Measurements from ENCODE around the gene TCF7L1.
"Not testable (repeated sequence)": the region's sequence is repeated elsewhere in the genome, so short reads cannot be mapped to it uniquely, and the experiment has no call there.

TCF7L1 gene

DNA sequence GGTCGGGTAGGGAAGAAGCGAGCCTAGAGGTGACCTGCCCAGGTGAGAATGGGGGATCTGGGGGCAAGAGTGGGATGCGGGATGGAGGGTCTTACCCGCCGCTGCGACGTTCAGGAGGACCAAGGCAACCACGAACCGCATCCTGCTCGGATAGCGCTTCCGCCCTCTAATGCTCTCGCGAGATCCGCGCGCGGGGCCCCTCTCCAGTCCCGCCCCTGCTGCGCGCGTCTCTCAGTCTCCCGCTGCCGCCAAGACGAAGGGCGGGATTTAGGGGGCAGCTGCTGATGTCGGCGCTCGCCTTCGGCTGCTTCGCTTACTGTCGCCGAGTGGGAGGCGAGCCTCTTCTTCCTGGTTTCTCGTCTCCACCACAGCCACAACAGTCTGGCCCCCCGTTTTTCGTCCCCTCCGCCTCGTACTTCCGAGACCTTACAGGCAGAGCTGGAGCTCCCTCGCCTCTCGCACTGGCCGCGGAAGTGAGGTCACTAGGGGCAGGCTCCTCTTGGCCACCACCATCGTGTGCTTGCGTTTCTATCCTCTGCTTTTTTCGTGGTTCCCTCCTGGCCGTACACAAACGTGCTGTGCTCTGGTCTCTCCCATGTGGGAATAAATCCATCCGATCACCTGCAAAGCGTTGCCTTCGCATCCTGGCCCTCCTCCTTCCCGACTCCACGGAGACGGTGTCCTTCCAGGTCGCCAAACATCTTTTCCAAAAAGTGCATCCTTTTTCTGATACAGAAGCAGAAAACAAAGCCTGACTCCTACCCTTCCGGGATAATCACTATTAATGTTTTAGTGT, 194.8 kb downstream of the TCF7L1 start, which contains the start of gene TGOLN2:
Gene TGOLN2, minus strand, starts transcription at position 168 of the 796 bp plus-strand sequence. Its CDS starts 27 bp downstream, at position 141.
- peak; percentile 59 for DNase-seq

DNA sequence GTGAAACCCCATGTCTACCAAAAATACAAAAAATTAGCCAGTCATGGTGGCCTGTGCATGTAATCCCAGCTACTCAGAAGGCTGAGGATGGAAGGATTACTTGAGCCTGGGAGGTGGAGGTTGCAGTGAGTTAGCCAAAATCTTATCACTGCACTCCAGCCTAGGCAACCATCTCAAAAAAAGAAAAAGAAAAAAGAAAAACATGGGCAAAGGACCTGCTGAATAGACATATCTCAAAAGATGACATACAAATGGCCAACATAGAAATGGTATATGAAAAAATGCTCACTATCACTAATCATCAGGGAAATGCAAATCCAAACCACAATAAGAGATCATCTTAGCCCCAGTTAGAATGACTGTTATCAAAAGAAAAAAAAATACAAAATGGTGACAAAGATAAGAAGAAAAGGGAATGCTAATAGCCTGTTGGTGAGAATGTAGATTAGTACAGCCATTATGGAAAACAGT, 196.0 kb downstream of the TCF7L1 start:
- DNase-seq: no peak

DNA sequence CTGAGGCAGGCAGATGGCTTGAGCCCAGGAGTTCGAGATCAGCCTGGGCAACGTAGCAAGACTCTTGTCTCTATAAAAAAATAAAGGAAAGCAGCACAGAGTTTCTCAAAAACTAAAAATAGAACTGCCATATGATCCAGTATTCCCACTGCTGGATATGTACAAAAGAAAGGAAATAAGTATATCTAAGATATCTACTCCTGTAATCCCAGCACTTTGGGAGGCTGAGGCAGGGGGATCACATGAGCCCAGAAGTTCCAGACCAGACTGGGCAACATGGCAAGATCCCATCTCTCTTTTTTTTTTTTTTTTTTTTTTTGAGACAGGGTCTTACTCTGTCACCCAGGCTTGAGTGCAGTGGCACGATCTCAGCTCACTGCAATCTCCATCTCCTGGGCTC, 196.5 kb downstream of the TCF7L1 start:
- DNase-seq: not testable (repeated sequence)

DNA sequence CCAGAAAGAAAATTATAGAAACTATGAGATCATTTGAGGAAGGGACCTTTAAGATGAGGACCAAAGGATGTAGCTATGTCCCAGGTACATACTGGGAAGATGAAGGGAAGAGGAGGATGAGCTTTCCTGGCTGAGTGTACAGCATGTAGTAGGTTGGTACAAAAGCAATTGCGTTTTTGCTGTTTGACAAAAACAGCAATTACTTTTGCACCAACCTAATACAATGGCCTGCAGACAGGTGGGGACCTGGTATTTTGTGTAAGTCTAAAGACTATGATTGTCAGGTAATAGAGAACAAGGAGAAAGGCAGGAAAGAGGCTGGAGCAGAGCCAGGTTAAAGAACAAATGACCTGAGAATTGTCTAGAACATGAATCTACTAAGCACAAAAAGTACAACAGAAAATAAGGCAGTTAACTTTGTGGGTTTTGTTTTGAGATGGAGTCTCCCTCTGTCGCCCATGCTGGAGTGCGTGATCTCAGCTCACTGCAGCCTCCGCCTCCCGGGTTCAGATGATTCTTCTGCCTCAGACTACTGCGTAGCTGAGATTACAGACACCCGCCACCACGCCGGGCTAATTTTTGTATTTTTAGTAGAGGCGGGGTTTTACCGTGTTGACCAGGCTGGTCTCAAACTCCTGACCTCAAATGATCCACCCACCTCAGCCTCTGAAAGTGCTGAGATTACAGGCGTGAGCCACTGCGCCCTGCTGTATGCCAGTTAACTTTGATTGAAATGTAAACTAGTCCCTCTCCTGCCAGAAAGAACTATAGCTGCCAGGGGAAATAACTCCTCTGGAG, 197.8 kb downstream of the TCF7L1 start:
- no peak for DNase-seq

DNA sequence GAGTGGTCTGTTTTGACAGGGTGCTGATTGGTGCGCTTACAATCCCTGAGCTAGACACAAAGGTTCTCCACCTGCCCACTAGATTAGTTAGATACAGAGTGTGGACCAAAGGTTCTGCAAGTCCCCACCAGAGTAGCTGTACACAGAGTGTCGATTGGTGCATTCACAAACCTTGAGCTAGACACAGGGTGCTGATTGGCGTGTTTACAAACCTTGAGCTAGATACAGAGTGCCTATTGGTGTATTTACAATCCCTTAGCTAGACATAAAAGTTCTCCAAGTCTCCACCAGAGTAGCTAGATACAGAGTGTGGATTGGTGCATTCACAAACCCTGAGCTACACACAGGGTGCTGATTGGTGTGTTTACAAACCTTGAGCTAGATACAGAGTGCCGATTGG, 200.7 kb downstream of the TCF7L1 start:
- DNase-seq: not testable (repeated sequence)

DNA sequence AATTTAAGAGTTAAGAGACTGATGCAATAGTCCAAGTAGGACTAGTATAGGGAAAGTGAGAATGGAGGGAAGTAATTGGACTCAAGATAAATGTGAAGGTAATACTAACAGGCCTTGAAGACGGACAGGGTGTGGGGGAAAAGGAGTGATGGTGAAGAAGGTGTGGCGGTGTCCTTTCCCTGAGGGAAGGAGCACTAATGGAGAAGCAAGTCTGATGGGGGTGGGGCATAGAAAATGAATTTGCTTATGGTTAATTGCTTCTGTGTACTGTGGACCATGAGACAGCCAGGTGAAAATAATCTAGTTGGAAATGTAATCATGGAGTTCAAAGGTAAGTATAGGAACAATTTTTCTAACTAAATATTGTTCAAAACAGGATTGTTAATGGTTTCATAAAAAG, 201.7 kb downstream of the TCF7L1 start:
- no peak for DNase-seq

DNA sequence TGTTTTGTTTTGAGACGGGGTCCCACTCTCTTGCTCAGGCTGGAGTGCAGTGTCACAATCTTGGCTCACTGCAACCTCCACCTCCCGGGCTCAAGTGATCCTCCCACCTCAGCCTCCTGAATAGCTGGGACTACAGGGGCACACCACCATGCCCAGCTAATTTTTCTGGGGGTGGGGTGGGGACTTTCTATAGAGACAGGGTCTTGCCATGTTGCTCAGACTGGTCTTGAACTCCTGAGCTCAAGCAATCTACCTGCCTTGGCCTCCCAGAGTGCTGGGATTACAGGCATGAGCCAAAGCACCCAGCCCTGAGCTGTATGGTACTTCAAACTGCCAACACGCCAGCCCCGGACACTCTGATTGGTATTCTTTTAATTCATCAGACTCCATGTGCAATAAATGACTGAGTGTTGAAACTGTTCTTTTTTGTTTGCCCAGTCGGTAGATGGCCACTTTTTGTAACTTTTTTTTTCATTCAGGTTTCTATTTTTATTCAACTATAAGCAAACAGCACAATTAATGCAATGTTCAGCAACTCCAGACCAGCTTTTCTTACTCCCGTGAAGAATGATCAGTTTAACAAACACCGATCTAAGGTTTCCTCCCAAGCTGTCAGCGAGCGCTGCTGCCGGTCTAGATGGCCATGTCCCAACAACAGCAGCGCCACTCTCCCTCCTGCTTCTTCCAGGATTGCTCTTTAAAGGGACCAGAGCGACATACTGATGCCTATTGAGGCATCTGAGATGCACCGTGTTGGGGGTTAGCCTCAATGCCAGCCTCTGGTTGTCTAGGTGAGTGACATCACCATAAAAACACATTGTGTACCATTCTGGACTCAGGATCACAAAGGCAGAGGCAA, 207.1 kb downstream of the TCF7L1 start:
- no peak for DNase-seq

DNA sequence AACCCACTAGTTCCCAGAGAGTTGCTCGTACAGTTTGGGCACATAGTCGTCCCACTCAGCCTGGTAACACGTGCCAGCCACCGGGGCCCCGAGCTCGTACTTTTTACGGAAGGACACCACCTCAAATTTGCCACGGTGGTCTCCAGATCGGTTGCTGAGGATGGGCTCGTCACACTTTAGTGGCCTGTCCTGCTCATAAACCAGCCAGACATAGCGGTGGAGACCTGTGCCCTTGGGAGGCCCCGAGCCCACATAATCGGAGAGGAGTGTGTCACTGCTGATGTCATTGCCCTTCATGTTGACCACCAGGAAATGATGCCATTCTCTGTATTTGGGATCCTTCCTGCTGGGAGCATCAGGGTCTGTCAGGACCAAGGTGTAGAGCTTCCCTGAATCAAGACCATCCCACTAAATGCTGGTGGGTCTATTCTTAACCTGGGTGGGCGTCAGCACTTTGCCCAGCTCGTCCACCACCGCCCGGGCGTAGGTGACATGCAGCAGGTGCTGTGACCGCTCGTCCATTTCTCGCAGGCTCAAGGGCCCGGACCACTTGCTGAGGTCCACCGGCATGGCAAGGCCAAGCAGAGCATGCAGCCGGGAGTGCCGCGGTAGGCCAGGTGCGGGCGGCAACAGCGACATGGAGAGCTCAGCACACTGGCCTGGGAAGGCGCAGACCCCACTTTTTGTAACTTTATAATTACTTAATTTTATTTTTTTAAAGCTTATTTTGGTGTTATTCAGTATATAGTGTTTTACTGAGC, 208.3 kb downstream of the TCF7L1 start:
- no peak for DNase-seq

DNA sequence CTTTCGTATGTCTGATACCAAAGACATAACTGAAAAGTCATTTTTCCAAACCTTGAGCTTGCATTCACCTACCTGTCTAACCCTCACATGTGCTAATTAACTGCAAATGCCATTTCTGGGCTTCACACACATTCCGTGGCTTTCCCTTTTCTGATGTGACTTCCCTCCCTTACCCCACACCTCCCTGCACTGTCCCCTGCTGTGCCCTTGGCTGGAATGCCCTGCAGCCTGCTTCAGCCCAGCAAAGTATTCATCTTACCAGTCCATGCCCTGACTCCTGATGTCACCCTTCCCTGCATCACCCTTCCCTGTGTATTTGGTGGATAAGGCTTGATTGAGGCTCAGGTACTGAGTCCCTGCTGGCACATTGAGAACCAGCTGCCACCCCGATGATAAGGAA, 209.0 kb downstream of the TCF7L1 start:
- no peak for DNase-seq

DNA sequence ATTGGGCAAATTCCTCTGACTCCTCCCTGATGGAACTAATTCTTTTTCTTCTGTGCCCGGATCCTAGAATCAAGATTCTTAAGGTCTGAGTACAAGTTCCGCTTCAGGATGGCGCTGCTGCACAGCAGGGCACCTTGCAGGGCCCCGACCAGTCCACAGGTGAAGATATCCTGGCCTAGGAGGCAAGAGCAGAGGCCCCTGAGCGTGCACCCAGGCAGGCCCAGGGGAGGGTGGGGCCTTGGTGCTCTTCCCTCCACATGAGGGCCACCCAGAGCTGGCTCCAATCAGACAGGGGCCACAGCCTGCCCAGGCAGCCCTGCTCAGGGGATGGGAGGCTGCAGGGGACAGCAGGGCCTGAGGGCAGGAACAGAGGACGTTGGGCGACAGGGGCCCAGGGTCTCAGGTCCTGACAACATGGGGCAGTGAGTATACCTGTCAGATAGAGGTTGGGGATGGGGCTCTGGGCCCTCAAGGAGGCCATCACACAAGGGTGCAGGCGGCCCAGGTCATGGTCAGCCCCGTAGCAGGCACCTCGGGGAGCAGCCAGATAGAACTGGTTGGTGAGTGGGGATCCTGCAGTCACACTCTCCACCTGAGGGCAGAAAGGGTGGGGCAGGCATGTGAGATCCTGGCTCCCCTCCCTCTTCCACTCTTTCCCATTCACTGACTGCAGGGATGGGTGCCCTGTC, 210.2 kb downstream of the TCF7L1 start:
- DNase-seq: not testable (repeated sequence)

DNA sequence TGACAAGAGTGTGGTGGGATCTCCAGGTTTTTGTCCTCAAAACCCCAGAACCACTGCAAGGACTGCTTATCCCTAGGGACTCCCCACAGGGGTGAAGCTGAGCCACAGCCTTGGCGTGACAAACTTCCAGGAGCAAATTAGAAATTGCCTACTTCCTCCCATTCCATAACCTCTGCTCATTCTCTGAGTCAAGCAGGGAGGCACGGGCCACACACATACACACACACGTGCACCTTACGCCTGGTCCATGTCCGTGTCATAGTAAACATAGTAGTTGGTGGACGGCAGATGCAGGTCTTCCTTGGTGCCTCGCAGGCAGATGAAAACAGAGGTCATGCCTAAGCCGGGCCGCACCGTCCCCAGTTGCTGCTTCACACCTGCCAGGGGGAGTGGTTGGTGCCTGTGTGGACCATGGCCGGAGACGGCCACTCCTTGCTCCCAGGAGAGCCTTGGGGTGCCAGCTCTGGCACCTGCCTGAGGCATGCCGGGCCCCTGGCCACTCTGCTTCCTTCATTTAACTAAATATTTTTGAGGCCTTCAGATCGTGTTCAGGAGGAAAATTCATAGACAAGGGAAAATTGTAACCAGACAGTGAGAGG, 211.3 kb downstream of the TCF7L1 start:
- no peak for DNase-seq

DNA sequence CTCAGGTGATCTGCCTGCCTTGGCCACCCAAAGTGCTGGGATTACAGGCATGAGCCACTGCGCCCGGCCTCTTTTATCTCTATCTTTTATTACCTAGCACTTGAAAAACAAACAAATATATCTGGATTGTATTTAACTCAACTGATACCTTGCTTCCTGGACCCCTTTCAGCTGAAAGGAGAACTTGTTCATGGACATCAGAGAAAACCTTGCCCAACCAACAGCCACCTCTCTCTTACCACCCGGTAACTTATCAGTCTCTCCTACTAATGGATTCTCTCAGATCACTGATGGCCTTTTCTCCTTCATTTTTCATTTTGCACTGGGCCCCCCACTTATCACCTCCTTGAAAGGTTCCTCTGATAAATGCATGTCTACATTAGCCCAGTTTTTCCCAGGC, 214.4 kb downstream of the TCF7L1 start:
- no peak for DNase-seq

DNA sequence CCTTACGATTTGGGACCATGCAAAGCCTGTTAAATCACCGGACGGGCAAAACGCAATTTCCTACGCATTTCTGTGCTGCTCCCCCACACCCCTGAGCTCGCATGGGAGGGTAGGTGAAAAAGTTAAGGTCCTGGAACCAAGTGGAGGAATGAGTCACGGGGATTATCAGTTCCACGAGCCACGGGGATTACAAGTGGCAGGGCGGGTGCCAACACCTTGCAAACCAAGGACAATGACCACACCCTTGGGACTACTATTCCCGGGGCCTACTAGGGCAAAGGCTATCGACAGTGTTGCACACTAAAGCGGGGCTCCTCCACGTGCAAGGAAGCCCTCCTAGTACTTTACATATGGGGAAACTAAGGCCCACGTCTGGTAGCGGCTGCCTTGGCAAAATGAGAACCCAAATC, 220.7 kb downstream of the TCF7L1 start:
- DNase-seq: no peak

DNA sequence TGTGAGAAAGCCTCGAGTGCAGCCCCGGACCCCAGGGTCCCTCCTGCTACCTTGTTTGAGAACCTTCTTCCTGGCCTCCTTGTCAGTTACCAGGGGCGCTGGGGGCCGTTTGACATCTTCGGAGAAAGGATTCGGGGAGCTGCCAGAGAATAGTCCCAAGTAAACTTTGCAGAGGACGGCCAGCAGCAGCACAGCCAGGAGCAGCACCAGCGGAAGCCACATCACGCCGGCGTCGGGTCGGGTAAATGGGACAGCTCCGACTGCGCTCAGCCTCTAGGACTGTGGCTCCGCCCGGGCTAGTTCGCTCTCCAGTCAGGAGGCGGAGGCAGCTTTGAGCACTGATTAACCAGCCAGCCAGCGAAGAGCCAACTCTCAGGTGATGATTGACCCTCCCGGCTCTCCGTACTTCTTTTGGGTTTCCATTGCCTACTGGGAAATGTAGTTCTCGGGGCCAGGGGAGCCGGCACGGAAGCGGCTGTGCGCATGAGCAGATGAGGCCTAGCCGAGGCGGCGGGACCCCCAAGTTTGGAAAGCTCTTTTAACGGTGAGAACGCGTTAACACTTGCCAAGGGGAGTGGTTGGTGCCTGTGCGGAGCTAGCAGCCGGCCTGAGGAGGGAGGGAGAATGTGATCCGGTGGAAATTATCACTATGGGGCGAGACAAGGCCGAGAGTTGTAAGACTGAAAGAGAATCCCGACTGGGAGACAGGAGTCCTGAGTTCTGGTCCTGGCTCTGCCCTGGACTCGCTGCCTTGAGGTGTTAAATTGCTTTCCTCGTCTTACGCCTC, 221.3 kb downstream of the TCF7L1 start, which contains the start of the genes ELMOD3 and RETSAT:
Gene ELMOD3, plus strand, starts transcription at position 484 of the 787 bp plus-strand sequence. CDS start 2,430 bp downstream, outside the sequence.
Gene RETSAT, minus strand, starts transcription at position 243 of the 787 bp plus-strand sequence. Its CDS starts 21 bp downstream, at position 222.
- DNase-seq: peak; percentile 91

DNA sequence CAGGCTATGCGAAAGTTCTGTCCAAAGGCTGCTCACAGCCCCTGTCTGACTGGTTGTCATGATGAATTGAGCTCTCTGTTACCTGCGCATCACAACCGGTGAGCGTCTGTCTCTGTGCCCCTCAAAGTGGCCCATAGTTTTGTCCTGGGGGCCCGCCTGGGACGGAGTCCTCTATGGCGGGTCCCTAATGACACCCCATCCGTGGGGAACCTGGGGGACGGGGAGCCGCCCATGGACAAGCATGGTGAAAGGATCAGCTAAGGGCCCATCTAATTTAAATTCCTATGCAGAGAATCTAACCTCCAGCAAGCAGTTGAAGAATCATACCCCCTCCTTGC, 221.8 kb downstream of the TCF7L1 start:
- DNase-seq: no peak

DNA sequence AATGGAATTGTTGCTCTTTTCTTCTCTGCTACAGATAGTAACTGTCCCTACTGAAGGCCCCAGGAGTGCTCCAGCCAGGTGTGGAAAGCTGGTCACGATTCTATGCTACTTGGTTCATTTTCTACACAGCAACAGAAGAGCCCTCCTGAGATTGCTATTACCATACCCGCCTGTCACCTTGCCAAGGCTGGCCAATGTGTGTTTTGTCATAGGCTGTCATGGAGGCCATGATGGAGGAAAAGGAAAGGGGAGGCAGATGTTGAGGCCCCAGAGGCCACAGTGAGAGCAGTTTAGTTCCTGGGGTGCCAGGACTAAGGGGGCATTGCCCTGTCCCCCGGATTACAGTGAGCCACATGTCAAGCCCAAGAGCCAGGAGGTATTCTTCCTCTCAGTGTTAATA, 222.3 kb downstream of the TCF7L1 start:
- DNase-seq: no peak

DNA sequence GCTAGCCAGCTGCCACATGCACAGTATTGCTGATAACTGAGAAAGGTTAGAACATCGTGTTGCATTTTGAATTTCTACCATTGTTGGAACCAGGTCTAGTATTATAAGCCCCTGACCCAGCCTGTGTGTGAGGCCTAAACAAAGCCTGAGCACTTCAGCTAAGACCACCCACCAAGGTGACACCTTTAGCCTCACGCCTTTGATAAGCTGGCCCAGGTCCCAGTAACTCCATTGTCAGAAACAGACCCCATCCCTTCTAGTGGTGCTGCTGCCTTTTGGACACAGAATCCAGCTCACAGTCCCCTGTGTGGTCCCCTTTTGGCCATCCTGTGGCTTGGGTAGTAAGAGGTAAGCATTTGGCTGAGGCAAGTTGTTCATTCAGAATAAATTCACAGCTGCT, 223.0 kb downstream of the TCF7L1 start:
- no peak for DNase-seq

DNA sequence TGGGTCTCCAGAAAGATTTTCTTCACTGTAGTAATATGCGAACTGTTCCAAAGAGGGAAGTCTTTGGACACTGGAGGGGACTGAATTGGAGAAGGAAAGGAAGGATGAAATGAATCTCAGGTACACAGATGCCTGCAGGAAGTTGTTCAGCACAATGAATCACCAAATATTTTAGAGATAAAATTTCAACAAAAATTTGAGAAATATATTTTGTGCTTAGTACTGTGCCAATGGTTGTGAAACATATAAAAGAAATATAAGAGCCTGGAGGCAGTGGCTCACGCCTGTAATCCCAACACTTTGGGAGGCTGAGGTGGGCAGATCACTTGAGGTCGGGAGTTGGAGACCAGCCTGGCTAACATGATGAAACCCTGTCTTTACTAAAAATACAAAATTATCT, 224.5 kb downstream of the TCF7L1 start:
- DNase-seq: no peak
